ENCODE data around the gene STX1B.

DNA sequence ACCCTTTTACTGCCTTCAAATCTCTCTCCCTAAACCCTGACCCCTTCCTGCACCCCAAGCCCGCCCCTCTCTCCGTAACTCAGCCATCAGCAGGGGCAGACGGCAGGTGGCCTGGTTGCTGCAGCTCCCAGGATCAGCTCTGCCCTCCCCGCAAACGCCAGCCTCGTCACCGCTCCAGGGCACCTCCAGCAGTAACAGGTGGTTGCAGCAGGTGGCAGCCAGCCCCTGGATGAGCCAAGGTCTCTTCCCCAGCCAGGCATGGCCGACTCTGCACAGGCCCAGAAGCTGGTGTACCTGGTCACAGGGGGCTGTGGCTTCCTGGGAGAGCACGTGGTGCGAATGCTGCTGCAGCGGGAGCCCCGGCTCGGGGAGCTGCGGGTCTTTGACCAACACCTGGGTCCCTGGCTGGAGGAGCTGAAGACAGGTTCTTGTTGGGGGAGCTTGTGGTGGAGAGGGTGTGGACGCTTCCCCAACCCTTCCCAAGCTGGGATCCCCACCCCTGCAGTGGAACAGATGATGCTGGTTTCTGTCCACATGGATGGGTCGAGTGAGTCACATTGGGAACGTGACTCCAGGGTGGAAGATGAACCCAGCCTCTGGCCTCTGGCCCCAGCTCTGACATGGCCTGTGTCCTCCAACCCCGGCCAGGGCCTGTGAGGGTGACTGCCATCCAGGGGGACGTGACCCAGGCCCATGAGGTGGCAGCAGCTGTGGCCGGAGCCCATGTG, 24.9 kb downstream of the STX1B start:
- TF ChIP-seq, protein P1, sequence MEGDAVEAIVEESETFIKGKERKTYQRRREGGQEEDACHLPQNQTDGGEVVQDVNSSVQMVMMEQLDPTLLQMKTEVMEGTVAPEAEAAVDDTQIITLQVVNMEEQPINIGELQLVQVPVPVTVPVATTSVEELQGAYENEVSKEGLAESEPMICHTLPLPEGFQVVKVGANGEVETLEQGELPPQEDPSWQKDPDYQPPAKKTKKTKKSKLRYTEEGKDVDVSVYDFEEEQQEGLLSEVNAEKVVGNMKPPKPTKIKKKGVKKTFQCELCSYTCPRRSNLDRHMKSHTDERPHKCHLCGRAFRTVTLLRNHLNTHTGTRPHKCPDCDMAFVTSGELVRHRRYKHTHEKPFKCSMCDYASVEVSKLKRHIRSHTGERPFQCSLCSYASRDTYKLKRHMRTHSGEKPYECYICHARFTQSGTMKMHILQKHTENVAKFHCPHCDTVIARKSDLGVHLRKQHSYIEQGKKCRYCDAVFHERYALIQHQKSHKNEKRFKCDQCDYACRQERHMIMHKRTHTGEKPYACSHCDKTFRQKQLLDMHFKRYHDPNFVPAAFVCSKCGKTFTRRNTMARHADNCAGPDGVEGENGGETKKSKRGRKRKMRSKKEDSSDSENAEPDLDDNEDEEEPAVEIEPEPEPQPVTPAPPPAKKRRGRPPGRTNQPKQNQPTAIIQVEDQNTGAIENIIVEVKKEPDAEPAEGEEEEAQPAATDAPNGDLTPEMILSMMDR (conservative IDR thresholded peaks at IDR 0.05) = peak; percentile 53; the same call in 1 of the 2 replicates
- TF ChIP-seq ZFX (IDR thresholded peaks at IDR 0.05) = no peak

Measured in C4-2B (cell line).